Neural progenitor cell (in vitro differentiated cells): ENCODE results near the gene SIL1.

Experiments
- EZH2phosphoT487 ChIP-seq: fragments of 200-600 bp; sonication (generic); IDR thresholded peaks from 2 replicates; pipeline ENCODE4 v1.6.1; 2017; ENCODE audit warnings: antibody characterized with exemption
- TF ChIP-seq, protein P1 (sequence below): fragments of 200-600 bp; sonication (generic); IDR thresholded peaks from 2 replicates; pipeline ENCODE4 v1.5.1; 2017; ENCODE audit warnings: antibody characterized with exemption, mild to moderate bottlenecking

DNA sequence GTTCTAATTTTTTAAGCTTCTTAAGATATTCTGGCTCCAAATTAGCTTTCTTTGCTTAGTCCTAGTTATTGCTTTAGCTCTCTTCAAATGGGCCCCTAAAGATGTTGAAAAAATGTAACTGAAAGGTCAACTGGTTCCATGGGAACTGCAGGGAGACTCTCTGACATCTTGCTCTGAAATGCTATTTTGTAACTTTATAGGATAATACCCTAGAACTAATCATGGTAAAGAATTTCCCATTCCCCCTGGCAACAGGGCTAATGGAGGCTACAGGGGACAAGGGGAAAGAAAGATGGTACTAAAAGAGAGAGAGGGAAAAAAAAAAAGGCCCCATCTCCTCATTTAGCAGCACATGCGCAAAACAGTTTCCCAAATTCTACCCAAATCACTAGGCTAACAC is 39.4 kb downstream of the SIL1 start:
- TF ChIP-seq, protein P1, sequence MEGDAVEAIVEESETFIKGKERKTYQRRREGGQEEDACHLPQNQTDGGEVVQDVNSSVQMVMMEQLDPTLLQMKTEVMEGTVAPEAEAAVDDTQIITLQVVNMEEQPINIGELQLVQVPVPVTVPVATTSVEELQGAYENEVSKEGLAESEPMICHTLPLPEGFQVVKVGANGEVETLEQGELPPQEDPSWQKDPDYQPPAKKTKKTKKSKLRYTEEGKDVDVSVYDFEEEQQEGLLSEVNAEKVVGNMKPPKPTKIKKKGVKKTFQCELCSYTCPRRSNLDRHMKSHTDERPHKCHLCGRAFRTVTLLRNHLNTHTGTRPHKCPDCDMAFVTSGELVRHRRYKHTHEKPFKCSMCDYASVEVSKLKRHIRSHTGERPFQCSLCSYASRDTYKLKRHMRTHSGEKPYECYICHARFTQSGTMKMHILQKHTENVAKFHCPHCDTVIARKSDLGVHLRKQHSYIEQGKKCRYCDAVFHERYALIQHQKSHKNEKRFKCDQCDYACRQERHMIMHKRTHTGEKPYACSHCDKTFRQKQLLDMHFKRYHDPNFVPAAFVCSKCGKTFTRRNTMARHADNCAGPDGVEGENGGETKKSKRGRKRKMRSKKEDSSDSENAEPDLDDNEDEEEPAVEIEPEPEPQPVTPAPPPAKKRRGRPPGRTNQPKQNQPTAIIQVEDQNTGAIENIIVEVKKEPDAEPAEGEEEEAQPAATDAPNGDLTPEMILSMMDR, result no peak
- no peak for TF ChIP-seq EZH2phosphoT487
